Common myeloid progenitor, CD34-positive (primary cell): Measurements from ENCODE around the gene ALX3.

Experiments used
- CTCF ChIA-PET: fragments of 350-600 bp; sonication (Branson Sonifier 250); formaldehyde crosslinking; loops from one replicate; lab custom pipeline; 2021; ENCODE audit warnings: antibody characterized with exemption; lab: Charles Lee
- POLR2A ChIA-PET: fragments of 350-600 bp; sonication (Branson Sonifier 250); formaldehyde crosslinking; loops from one replicate; lab custom pipeline; 2021; ENCODE audit warnings: antibody characterized with exemption; lab: Charles Lee
- DNase-seq, 3 donors: peaks; one replicate each; pipeline versions ENCODE4 v3.0.0 to v3.0.0-alpha.2; 2013
- H3K27ac ChIP-seq, 2 experiments: 1 replicate in 1 of 2; 2 replicates in 1 of 2; pipeline ENCODE4 v1.7.0; 2013; ENCODE audit warnings: inconsistent platforms in 2 of 2, low read length in 2 of 2, mild to moderate bottlenecking in 2 of 2, low read depth in 1 of 2, moderate library complexity in 1 of 2; ENCODE audit not compliant: severe bottlenecking in 2 of 2, insufficient read depth in 1 of 2, poor library complexity in 1 of 2
- H3K27me3 ChIP-seq, 5 experiments: replicated peaks in 2 of 5; 1 replicate in 3 of 5; 2 replicates in 2 of 5; pipeline versions ENCODE4 v1.6.1 to v1.7.0; 2013; ENCODE audit warnings: low read length in 4 of 5, mild to moderate bottlenecking in 2 of 5, moderate library complexity in 2 of 5, inconsistent platforms in 1 of 5; ENCODE audit not compliant: insufficient read depth in 5 of 5, control insufficient read depth in 4 of 5
- H3K36me3 ChIP-seq, 4 experiments: 1 replicate in 2 of 4; 2 replicates in 2 of 4; pipeline versions ENCODE4 v1.6.1 to v1.7.0; 2013; ENCODE audit warnings: low read length in 3 of 4, control low read depth in 1 of 4, mild to moderate bottlenecking in 1 of 4; ENCODE audit not compliant: control insufficient read depth in 4 of 4, insufficient read depth in 4 of 4
- H3K4me1 ChIP-seq, 4 experiments: 1 replicate in 3 of 4; 2 replicates in 1 of 4; pipeline versions ENCODE4 v1.6.1 to v1.7.1; 2013; ENCODE audit warnings: low read length in 3 of 4, mild to moderate bottlenecking in 3 of 4, control low read depth in 1 of 4, inconsistent platforms in 1 of 4, moderate library complexity in 1 of 4; ENCODE audit not compliant: control insufficient read depth in 4 of 4, insufficient read depth in 4 of 4; ENCODE audit errors: control extremely low read depth in 1 of 4
- H3K4me3 ChIP-seq, 7 experiments: 1 replicate in 4 of 7; 2 replicates in 3 of 7; pipeline versions ENCODE4 v1.5.1 to v1.7.0; 2013; ENCODE audit warnings: mild to moderate bottlenecking in 7 of 7, low read length in 6 of 7, moderate library complexity in 6 of 7, inconsistent platforms in 2 of 7, low read depth in 2 of 7, control low read depth in 1 of 7; ENCODE audit not compliant: insufficient read depth in 4 of 7, control insufficient read depth in 1 of 7; ENCODE audit errors: extremely low read depth in 1 of 7
- H3K9me3 ChIP-seq, 5 experiments: 1 replicate in 4 of 5; 2 replicates in 1 of 5; pipeline versions ENCODE4 v1.6.1 to v1.7.1; 2013; ENCODE audit warnings: low read length in 4 of 5, mild to moderate bottlenecking in 2 of 5, inconsistent platforms in 1 of 5, low read depth in 1 of 5, moderate library complexity in 1 of 5; ENCODE audit not compliant: control insufficient read depth in 4 of 5, insufficient read depth in 2 of 5; ENCODE audit errors: control extremely low read depth in 1 of 5
- WGBS: methylation state at CpG from one replicate; pipeline ENCODE4 v1.1.5; 2013; ENCODE audit not compliant: insufficient coverage; 5-methylcytosine and 5-hydroxymethylcytosine counted together

The ALX3 gene

DNA sequence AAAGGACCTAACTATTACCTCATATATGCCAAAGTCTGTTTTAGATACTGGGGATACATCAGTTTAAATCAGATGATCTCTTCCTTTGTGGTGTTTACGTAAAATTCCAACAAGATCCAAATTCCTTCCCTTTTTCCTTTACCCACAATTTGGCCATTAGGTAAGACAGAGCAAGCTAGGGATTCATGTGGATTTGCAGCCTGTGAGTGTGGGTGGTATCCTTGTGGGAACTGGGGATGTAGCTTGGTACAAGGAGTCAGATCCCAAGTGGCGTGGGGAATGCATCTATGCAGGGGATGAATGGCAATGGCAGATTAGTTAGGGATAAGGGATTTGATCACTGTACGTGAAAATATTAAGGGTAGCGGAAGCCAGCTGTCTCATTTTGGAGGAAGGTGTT, 45.9 kb downstream of the ALX3 start:
- Histone ChIP-seq H3K27ac (no peak overlapping the region), H3K36me3 (peaks cover 15 to 44% (median 27%) of the 10 kb centered on the region in 4 experiments), H3K9me3 (no peaks in the 10 kb centered on the region), H3K4me1 (no peaks in the 10 kb centered on the region), H3K4me3 (no peak overlapping the region), H3K27me3 (no peaks in the 10 kb centered on the region)
- WGBS: 100% methylated on average over 3 of the region's 4 CpGs
- ChIA-PET CTCF (interaction anchor here (0.8 to 1.0 kb wide), 3 partner anchors 14 to 29 kb away, joined by 3 read pairs; no protein-coding TSS in a partner anchor), POLR2A (no interaction called here)
- no peak for DNase-seq

DNA sequence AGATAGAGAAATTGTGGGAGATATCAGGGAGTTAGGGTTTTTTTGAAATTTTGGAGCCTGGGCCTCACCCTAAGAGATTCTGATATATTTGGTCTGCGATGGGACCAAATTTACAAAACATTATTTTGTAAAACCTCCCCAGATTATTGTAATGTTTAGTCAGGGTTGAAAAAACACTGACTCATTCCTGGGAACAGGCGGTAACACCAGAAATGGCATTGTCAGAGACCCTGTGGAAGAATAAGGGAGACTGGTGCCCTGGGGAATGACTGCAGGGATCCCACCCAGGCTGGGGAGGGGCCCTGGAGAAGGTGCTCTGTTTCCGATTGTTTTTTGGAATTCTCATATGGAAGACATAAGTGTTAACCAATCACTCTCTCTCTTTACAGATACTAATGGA, 49.2 kb downstream of the ALX3 start:
- Histone ChIP-seq H3K4me3 (no peak overlapping the region), H3K27me3 (no peaks in the 10 kb centered on the region), H3K36me3 (peaks cover 36 to 76% (median 60%) of the 10 kb centered on the region in 4 experiments), H3K27ac (no peak overlapping the region), H3K9me3 (no peaks in the 10 kb centered on the region), H3K4me1 (no peaks in the 10 kb centered on the region)
- POLR2A ChIA-PET: no interaction called here
- DNase-seq: no peak
- CTCF ChIA-PET: interaction anchor here (3.0 kb wide), 1 partner anchor 8 kb away, joined by 22 read pairs; no protein-coding TSS in a partner anchor
- 100% methylated on average over 1 of the region's 3 CpGs for WGBS

DNA sequence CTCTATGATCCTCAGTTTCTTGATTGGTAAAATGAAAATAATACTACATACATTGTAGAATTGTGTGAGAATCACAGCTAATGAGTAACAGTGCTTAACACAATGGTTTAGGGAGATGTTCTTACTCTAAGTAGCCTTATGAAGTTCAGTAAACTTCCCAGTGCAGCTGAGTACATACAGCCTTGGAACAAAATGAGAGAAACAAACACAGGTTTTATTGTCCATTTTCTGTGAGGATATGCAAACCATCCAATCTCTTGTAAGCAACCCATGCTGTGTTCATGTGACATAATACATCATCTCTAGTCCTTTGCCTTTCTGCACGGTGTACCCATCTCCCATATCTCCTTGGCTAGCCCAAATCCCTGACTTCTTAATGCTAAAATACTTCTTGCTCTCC, 50.7 kb downstream of the ALX3 start:
- CTCF ChIA-PET: interaction anchor here (0.8 to 3.0 kb wide), 8 partner anchors 9 to 43 kb away, joined by 3 to 22 read pairs (median 3); partner anchors contain the start of gene STRIP1
- Histone ChIP-seq H3K27ac (no peak overlapping the region), H3K4me3 (no peak overlapping the region), H3K27me3 (no peaks in the 10 kb centered on the region), H3K9me3 (no peaks in the 10 kb centered on the region), H3K36me3 (peaks cover 40 to 87% (median 73%) of the 10 kb centered on the region in 4 experiments), H3K4me1 (no peaks in the 10 kb centered on the region)
- POLR2A ChIA-PET: no interaction called here
- DNase-seq: no peak
- 90% methylated on average over 1 of the region's 1 CpG for WGBS

DNA sequence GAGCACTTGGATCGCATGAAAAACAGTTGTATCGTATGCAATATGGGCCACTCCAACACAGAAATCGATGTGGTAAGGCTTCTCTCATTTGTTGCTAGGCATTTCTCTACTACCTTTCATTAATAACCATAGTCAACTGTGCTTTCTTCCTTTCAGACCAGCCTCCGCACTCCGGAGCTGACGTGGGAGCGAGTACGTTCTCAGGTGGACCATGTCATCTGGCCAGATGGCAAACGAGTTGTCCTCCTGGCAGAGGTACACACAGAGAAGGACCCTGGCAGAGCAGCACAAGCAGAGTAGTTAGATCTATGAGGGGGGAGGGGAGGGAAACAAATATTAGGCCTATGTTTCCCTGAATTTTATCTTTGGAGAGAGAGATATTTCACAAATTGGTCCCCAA, 52.1 kb downstream of the ALX3 start:
- Histone ChIP-seq H3K36me3 (peaks cover 45 to 94% (median 76%) of the 10 kb centered on the region in 4 experiments), H3K9me3 (no peaks in the 10 kb centered on the region), H3K4me3 (no peak overlapping the region), H3K27me3 (no peaks in the 10 kb centered on the region), H3K27ac (no peak overlapping the region), H3K4me1 (no peaks in the 10 kb centered on the region)
- ChIA-PET POLR2A (no interaction called here), CTCF (interaction anchor here (0.6 to 3.0 kb wide), 6 partner anchors 8 to 658 kb away, joined by 3 to 22 read pairs (median 4); partner anchors contain the start of gene AHCYL1)
- DNase-seq: no peak
- WGBS: 94% methylated on average over 9 of the region's 9 CpGs

DNA sequence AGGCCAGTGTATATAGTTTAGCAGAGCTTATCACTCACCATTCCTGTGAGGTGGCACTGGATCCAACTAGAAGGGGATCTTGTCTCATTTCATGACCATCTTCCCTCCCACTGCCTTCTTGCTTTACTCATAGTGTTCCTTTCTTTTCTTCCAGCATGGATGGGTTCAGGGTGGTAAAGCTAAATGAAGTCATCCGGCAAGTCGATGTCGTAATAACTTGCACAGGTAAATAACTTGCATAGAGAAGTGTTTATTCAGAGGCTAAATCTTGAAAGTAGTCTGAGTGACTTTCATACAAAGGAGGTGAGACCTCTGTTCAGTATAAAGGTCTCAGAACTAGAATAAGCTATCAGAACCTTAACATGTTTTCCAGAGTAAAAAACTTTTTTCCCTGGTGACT, 52.7 kb downstream of the ALX3 start:
- Histone ChIP-seq H3K36me3 (peaks cover 40 to 94% (median 75%) of the 10 kb centered on the region in 4 experiments), H3K27me3 (no peaks in the 10 kb centered on the region), H3K4me3 (no peak overlapping the region), H3K9me3 (no peaks in the 10 kb centered on the region), H3K4me1 (no peaks in the 10 kb centered on the region), H3K27ac (no peak overlapping the region)
- POLR2A ChIA-PET: no interaction called here
- no peak for DNase-seq
- CTCF ChIA-PET: interaction anchor here (0.6 to 2.1 kb wide), 8 partner anchors 8 to 657 kb away, joined by 3 to 6 read pairs (median 4); partner anchors contain the start of gene AHCYL1
- WGBS: 97% methylated on average over 3 of the region's 3 CpGs

DNA sequence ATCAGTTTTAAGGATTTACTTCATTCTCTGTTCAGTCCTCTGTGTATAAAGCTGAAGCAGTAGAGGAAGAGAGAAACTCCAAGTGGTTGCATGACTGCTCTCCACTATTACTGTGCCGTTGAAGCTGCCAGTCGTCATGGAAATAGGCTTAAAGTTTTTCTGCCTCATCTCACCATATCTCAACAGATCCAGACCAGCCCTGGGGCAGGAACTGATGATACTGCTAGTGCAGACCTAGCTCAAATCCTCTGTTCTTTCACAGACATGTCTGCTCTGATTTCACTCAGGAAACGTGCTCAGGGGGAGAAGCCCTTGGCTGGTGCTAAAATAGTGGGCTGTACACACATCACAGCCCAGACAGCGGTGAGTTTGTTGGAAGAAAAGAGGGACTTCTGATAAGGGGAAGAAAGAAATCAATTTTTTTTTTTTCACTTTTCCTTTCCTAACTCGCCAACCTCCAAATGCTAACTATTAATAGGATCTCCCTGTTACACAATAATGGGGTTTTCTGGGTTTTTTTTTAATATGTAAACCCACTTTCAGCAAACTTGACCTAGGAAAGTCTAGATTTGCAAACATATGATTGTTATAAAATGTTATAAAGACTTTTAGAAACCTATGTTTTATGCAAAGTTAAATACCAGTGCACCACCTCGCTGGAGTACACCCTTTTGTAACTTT, 58.2 kb downstream of the ALX3 start:
- H3K4me1 ChIP-seq: no peaks in the 10 kb centered on the region
- POLR2A ChIA-PET: interaction anchor here (0.7 kb wide), 1 partner anchor 13 kb away, joined by 3 read pairs; no protein-coding TSS in a partner anchor
- CTCF ChIA-PET: interaction anchor here (0.7 to 3.9 kb wide), 17 partner anchors 11 to 995 kb away, joined by 3 to 47 read pairs (median 7); partner anchors contain the start of genes AHCYL1 and STRIP1
- no peaks in the 10 kb centered on the region for H3K27me3 ChIP-seq
- no peak overlapping the region for H3K27ac ChIP-seq
- DNase-seq: peak in 2 of 3 donors; percentile 13 to 34
- H3K9me3 ChIP-seq: no peaks in the 10 kb centered on the region
- H3K4me3 ChIP-seq: no peak overlapping the region
- 100% methylated on average over 3 of the region's 6 CpGs for WGBS
- peaks cover 33 to 78% (median 64%) of the 10 kb centered on the region in 4 experiments for H3K36me3 ChIP-seq

DNA sequence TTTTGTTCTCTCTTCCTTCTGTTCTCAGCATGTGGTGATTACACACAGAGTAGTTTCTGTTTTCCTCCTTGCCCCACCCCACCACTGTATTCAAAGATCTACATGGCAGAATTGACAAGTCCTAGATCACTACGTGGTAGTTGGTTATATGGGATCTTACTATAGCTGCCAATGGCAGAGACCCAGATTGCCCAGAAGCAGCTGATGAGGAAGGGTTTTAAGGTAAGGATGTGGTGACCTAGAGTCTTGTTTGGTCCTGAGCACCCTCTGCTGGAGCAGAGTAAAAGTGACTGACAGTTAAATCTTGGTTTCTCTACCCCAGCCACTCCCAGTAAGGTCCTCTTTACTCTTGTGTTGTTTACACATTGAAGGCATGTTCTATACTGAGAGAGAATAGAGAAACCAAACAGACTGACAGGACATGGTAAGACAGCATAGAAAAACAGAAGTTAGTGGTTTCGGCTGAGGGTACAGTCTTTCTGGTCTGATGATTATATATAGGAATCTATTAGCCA, 58.9 kb downstream of the ALX3 start:
- Histone ChIP-seq H3K4me3 (no peak overlapping the region), H3K27me3 (no peaks in the 10 kb centered on the region), H3K9me3 (no peaks in the 10 kb centered on the region), H3K4me1 (no peaks in the 10 kb centered on the region), H3K36me3 (peaks cover 32 to 74% (median 60%) of the 10 kb centered on the region in 4 experiments), H3K27ac (no peak overlapping the region)
- DNase-seq: peak; percentile 65 to 82 (median 78)
- ChIA-PET POLR2A (interaction anchor here (0.7 kb wide), 1 partner anchor 12 kb away, joined by 3 read pairs; no protein-coding TSS in a partner anchor), CTCF (interaction anchor here (0.7 to 3.9 kb wide), 26 partner anchors 9 to 995 kb away, joined by 3 to 47 read pairs (median 5); partner anchors contain the start of genes AHCYL1 and STRIP1)
- WGBS: no CpG with 5 or more reads among the region's 2 CpGs
